GM12873 (cell line): ENCODE results near the gene CDON.

Source experiments
- CTCF ChIP-seq: IDR thresholded peaks from 2 replicates; pipeline ENCODE4 v1.5.1; 2012; ENCODE audit warnings: low read depth, mild to moderate bottlenecking, moderate library complexity, low read length, control low read depth; ENCODE audit not compliant: insufficient read depth; ENCODE audit errors: missing control alignments

Gene CDON

GRCh38 chr11:125976156-125976555 lies 86.5 kb downstream of the CDON start:
- no peak for TF ChIP-seq CTCF

GRCh38 chr11:125975634-125976033 lies 87.0 kb downstream of the CDON start:
- TF ChIP-seq CTCF, result no peak

- no peak for TF ChIP-seq CTCF
Observed at GRCh38 chr11:125974284-125974683, 88.4 kb downstream of the CDON start.

- TF ChIP-seq CTCF, result no peak
Observed at GRCh38 chr11:125971618-125972017, 91.0 kb downstream of the CDON start.

GRCh38 chr11:125968354-125968753 lies 94.3 kb downstream of the CDON start:
- no peak for TF ChIP-seq CTCF

GRCh38 chr11:125967515-125967914 lies 95.2 kb downstream of the CDON start:
- TF ChIP-seq CTCF, result no peak

GRCh38 chr11:125960771-125961170 lies 101.9 kb downstream of the CDON start:
- no peak for TF ChIP-seq CTCF
